Measurements from ENCODE around the gene ZBTB37. TPM values are rescaled to one million over a fixed set of nuclear protein-coding genes. Genes with fewer than 3 reads are reported as not detected.
"Not testable (repeated sequence)": the region's sequence is repeated elsewhere in the genome, so short reads cannot be mapped to it uniquely, and the experiment has no call there.

The ZBTB37 gene
- total RNA-seq, 4 donors from 2014 or later, result 7.1 to 31.3 (median 11.2) TPM

DNA sequence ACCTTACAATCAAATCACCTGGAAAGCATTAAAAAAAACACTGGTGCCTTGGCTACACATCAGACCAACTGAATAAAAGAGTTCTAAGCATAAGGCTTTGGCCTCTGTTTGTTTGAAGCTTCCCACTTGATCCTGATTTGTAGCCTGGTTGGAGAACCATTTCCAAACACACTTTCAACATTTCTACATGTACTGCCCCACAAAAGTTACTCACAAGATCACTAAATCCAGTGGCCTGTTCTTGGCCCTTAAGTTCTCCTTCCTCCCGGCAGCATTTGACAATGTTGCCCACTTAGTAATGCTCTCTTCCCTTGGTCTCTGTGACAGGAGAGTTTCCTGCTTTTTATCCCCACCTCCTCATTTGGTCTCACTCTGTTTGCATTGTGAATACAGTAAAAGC, 12.2 kb upstream of the ZBTB37 start:
- no peak for DNase-seq
- no peaks in the 10 kb centered on the region for H3K27me3 ChIP-seq
- intact Hi-C loops (cut with DNase I; ENCODE audit: low total_unique reads), result no loop called here
- no peak overlapping the region for H3K4me3 ChIP-seq
- H3K36me3 ChIP-seq, result no peaks in the 10 kb centered on the region
- H3K27ac ChIP-seq, result no peak overlapping the region
- no peak for TF ChIP-seq POLR2A (IDR thresholded peaks at IDR 0.05)
- TF ChIP-seq, protein P1, sequence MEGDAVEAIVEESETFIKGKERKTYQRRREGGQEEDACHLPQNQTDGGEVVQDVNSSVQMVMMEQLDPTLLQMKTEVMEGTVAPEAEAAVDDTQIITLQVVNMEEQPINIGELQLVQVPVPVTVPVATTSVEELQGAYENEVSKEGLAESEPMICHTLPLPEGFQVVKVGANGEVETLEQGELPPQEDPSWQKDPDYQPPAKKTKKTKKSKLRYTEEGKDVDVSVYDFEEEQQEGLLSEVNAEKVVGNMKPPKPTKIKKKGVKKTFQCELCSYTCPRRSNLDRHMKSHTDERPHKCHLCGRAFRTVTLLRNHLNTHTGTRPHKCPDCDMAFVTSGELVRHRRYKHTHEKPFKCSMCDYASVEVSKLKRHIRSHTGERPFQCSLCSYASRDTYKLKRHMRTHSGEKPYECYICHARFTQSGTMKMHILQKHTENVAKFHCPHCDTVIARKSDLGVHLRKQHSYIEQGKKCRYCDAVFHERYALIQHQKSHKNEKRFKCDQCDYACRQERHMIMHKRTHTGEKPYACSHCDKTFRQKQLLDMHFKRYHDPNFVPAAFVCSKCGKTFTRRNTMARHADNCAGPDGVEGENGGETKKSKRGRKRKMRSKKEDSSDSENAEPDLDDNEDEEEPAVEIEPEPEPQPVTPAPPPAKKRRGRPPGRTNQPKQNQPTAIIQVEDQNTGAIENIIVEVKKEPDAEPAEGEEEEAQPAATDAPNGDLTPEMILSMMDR (IDR thresholded peaks at IDR 0.05), result no peak
- no peaks in the 10 kb centered on the region for H3K9me3 ChIP-seq
- H3K4me1 ChIP-seq, result no peaks in the 10 kb centered on the region

DNA sequence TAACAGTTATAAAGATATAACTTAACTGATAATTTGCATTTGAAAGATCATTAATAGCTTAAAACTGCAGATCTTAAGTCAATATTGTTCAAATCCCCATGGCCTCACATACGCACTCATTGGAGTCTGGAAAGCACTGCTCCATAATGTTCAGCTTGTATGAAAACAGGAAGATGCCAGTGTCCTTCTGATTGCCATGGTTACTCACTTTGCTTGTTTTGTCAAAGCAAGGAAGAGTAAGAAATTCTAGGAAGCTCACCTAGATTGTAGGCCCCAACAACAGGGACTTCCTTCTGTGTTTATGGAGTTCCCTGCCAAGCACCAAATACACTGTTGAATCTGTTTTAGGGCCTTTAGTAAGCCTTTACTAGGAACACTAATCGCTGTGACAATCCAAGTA, 11.3 kb upstream of the ZBTB37 start:
- H3K36me3 ChIP-seq, result no peaks in the 10 kb centered on the region
- TF ChIP-seq POLR2A (IDR thresholded peaks at IDR 0.05), result no peak
- TF ChIP-seq, protein P1 (IDR thresholded peaks at IDR 0.05), result no peak

DNA sequence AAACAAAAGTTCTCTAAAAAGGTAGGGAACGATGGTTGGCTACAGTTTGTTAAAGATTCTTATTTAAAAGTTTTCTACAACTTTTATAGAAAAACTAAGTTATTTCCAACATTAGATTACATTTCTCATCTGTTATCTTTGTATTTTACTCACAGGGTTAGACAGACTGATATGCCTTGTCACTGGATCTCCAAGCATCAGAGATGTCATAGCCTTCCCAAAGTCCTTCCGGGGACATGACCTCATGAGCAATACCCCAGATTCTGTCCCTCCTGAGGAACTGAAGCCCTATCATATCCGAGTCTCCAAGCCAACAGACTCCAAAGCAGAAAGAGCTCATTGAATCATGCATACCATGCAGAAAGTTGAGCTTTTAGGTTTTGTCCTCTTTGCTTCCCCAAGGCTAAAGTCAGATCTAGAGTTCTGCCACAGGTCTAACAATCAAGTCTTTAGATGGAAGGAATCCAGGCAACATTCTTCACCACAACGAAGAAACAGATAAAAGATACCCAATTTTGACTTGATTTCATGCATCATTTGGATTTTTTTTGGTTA, 10.7 kb upstream of the ZBTB37 start:
- Histone ChIP-seq H3K4me1 (no peaks in the 10 kb centered on the region), H3K27me3 (no peaks in the 10 kb centered on the region), H3K27ac (no peak overlapping the region), H3K9me3 (no peaks in the 10 kb centered on the region), H3K36me3 (no peaks in the 10 kb centered on the region), H3K4me3 (no peak overlapping the region)
- no peak for DNase-seq
- intact Hi-C loops (cut with DNase I; ENCODE audit: low total_unique reads), result no loop called here
- no peak for TF ChIP-seq POLR2A (IDR thresholded peaks at IDR 0.05)
- TF ChIP-seq, protein P1 (IDR thresholded peaks at IDR 0.05), result no peak

More for the DNA sequence above, 11.3 kb upstream of the ZBTB37 start:
- Histone ChIP-seq H3K4me3 (no peak overlapping the region), H3K4me1 (no peaks in the 10 kb centered on the region), H3K9me3 (no peaks in the 10 kb centered on the region), H3K27ac (no peak overlapping the region), H3K27me3 (no peaks in the 10 kb centered on the region)
- DNase-seq, result no peak
- intact Hi-C loops (cut with DNase I; ENCODE audit: low total_unique reads), result no loop called here

DNA sequence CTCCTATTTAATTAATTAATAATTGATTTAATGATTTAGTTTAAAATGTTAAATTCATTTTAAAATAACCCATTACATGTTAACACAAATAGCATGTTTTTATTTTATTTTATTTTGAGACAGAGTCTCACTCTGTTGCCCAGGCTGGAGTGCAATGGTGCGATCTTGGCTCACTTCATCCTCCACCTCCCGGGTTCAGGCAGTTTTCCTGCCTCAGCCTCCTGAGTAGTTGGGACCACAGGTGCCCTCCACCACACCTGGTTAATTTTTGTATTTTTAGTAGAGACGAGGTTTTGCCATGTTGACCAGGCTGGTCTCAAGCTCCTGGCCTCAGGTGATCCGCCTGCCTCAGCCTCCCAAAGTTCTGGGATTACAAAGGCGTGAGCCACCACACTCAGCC, 8.6 kb upstream of the ZBTB37 start:
- DNase-seq; H3K36me3 ChIP-seq; H3K27ac ChIP-seq; H3K4me3 ChIP-seq; H3K4me1 ChIP-seq; H3K27me3 ChIP-seq; intact Hi-C loops (cut with DNase I; ENCODE audit: low total_unique reads); H3K9me3 ChIP-seq: not testable (repeated sequence)

DNA sequence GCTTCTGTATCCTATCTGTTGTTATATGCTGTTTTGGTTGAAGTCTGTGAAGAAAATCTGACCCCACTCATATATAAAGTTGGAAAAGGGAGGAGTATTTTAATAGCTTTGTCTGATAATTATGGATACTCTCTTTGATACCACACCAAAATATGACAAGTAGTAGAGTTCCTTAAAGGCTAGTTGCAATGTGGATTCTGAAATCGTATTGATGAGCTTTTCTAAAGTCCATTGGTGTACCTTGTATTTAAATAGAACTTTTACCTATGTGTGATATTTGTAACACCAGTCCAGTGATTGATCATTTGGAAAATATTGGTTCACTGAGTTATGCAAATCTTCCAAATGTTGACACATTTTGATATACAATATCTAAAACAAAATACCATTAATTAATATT, 8.1 kb upstream of the ZBTB37 start:
- Histone ChIP-seq H3K27ac (no peak overlapping the region), H3K9me3 (no peaks in the 10 kb centered on the region), H3K4me3 (no peak overlapping the region), H3K36me3 (no peaks in the 10 kb centered on the region), H3K4me1 (no peaks in the 10 kb centered on the region), H3K27me3 (no peaks in the 10 kb centered on the region)
- intact Hi-C loops (cut with DNase I; ENCODE audit: low total_unique reads), result no loop called here
- TF ChIP-seq POLR2A (IDR thresholded peaks at IDR 0.05), result no peak
- TF ChIP-seq, protein P1 (IDR thresholded peaks at IDR 0.05), result no peak
- DNase-seq, result no peak

DNA sequence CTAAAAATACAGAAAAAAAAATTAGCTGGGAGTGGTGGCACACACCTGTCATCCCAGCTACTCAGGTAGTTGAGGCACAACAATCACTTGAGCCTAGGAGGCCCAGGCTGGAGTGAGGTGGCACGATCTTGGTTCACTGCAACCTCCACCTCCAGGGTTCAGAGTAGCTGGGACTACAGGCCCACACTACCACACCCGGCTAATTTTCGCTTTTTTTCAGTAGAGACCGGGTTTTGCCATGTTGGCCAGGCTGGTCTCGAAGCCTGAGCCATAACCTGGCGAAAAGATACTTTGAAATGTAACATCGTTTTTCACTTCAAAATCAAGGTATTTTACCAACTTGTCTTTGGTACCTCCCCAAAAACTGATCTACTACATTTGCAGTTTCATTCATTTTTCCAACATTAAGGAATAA, 6.4 kb upstream of the ZBTB37 start:
- Histone ChIP-seq H3K27me3 (no peaks in the 10 kb centered on the region), H3K4me1 (no peaks in the 10 kb centered on the region), H3K9me3 (no peaks in the 10 kb centered on the region), H3K27ac (no peak overlapping the region), H3K4me3 (no peak overlapping the region), H3K36me3 (no peaks in the 10 kb centered on the region)
- no peak for DNase-seq
- TF ChIP-seq, protein P1 (IDR thresholded peaks at IDR 0.05), result no peak
- TF ChIP-seq POLR2A (IDR thresholded peaks at IDR 0.05), result no peak
- intact Hi-C loops (cut with DNase I; ENCODE audit: low total_unique reads), result no loop called here

DNA sequence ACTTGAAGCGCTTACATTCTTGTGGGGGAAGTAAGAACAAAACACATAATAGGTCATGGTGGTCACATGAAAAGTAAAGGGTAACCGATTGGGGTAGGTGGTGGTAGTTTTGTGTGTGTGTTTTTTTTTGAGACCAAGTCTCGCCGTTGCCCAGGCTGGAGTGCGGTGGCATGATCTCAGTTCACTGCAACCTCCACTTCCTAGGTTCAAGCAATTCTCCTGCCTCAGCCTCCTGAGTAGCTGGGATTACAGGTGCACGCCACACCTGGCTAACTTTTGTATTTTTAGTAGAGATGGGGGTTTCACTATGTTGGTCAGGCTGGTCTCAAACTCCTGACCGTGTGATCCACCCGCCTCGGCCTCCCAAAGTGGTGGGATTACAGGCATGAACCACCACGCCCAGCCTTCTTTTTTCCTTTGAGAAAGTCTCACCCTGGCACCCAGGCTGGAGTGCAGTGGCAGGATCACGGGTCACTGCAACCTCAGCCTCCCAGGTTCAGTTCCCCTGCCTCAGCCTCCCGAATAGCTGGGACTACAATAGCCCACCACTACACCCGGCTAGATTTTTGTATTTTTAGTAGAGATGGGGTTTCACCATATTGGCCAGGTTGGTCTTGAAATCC, 5.9 kb upstream of the ZBTB37 start:
- H3K4me1 ChIP-seq; H3K9me3 ChIP-seq; H3K4me3 ChIP-seq; intact Hi-C loops (cut with DNase I; ENCODE audit: low total_unique reads); DNase-seq; H3K27ac ChIP-seq; H3K36me3 ChIP-seq; H3K27me3 ChIP-seq: not testable (repeated sequence)
